Activated CD4-positive, alpha-beta T cell treated with anti-CD3 and anti-CD28 coated beads for 24 hours (primary cell): ENCODE data around the gene SLC20A1.

Source experiments
- DNase-seq, 2 donors: peaks; one replicate each; pipeline ENCODE4 v3.0.0-alpha.2; 2020; ENCODE audit warnings: low read depth in 2 of 2

The SLC20A1 gene

GRCh38 chr2:112626604-112627059 is 19.1 kb upstream of the SLC20A1 start:
- DNase-seq = peak; percentile 41 to 47

DNA sequence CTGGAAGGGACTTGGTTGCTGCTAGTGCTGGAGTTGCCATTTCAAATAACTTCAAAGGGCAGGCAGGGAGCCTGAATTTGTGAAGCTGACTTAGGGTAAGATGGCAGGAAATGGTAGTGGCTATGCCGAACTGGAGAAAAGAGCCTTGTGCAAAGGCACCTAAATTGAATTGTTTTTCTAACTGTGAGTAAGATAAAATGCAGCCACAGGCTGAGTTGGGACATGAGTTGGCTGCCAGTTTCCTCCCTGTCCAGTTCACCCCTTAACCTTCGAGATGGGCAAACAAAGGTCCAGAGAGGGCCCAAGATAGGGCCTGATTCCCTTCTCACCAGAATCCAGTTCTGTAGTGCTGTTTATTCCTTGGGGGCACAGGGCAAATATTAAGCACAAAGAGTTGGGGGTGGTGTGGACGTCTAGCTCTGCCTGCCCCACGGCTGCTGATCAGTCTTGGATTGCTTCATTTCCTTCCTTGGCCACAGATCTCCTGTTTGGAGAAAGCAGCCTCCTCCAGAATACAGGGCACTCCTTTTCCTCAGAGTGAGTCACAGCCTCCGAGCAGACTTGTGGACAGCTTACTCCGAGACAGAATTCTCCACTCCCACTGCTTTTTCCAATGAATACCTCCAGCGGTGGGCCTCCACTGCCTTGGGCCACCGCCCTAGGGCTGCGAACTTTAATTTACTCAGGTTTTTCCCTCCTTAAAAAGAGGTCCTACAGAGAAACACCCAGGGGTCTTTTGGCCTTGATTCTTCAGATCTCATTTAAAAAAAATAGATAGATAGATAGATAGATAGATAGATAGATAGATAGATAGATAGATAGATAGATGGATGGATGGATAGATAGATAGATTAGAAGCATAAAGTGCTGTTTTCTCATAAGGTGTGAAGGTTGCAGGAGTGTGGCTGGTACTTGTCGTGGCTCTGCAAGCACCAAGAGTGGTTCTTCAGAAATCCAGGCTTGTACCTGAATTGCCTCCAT is 18.4 kb upstream of the SLC20A1 start:
- no peak for DNase-seq

DNA sequence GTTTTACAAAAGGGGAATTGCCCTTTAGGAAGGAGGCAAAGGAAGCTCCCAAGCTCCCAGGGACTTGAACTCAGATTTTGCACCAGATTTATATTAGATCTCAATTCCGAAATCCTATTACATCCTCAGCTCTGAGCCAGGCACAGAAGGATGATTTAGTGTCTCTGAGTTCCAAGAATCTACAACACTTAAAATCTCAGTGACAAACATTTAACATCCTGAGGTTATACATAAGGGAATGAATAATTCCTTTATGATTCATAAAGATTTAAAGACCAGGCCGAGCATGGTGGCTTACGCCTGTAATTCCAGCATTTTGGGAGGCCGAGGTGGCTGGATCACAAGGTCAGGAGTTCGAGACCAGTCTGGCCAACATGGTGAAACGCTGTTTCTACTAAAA is 16.5 kb upstream of the SLC20A1 start:
- DNase-seq = no peak

GRCh38 chr2:112629823-112630222 is 15.9 kb upstream of the SLC20A1 start:
- DNase-seq = no peak

GRCh38 chr2:112630268-112630667 is 15.5 kb upstream of the SLC20A1 start:
- no peak for DNase-seq

GRCh38 chr2:112633708-112634107 is 12.0 kb upstream of the SLC20A1 start:
- DNase-seq = no peak

DNA sequence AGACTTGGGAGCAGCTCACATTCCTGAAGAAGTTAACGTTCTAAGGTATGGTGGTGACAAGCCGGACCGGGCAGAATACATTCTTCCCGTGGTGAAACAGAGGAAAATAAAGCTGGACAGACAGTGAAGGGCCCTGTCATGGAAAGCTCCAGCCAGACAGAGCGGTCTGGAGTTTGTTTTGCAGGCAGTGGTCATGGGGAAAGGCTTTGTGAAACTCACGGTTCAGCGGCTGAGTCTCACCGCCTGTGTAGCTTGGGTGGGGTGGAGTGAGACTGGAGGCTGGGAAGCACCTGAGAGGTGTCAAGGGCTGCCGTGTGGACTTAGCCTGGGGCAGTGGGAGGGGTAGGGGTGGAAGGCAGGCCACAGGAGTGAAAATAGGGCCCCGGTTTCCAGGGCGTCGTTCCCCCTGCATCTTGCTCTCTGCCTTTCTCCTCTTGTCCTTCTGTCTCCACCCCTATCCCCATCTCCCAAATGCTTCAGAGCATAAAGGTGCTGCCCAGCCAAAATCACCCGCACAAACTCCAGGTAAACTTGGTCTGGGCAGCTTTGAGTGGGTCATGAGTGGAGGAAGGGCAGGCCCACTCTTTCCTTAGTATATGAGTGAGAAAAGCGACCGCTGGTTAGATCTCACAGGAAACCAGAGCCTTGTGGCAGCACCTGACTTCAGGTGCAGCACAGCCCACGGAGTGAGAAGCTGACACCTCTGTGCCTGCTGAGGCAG is 11.4 kb upstream of the SLC20A1 start:
- DNase-seq = no peak

GRCh38 chr2:112634874-112635157 is 10.9 kb upstream of the SLC20A1 start:
- no peak for DNase-seq

DNA sequence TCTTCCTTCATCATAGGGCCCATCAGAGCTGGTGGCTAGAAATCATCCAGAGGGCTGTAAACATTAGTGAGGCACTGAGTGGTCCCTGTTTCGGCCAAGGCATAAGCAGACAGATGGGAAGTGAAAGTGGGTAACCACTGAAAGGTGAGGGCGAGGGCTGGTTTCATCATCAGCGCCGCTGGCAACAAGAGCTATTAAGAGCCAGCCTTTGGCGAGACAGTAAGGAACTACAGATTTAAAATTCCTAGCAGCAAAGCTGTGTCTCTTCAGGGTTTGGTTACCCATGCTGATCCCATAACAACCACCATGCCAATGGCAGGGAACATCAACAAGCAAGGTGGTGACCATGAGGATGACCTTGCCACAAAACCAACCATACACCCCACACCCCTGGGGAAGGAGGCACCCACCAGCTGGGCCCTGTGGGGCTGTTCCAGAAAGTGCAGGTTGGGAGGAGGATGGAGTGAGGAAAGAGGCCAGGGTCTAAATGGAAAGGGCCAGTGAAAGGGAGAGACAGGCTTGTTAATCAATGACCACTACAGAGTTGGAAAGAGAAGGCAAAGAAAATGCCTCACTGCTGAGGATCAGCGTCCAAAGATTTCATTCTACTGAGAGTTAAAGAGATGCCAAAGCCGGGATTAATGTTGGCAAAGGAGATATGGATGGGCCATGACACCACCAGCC is 9.0 kb upstream of the SLC20A1 start:
- DNase-seq = no peak

- no peak for DNase-seq
Measured at GRCh38 chr2:112637289-112637660, 8.5 kb upstream of the SLC20A1 start.

DNA sequence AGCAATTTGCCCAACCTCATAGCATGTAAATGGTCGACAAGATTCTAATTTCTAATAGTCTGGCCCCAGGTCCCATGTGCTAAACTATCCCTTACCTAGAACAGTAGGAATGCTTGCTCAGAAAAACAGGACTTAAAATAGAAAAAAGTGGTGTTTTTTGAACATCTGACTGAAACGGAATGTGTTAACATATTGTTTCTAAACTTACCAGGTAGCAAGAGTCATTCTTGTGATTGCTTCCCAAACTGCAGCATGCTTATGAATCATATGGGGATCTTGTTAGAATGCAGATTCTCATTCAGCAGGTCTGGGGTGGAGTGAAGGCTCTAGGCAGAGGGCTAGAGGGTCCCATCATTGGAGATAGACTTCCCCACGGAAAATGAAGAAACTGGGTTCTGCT is 5.8 kb upstream of the SLC20A1 start:
- DNase-seq = no peak

GRCh38 chr2:112640467-112640799 is 5.3 kb upstream of the SLC20A1 start:
- no peak for DNase-seq

DNA sequence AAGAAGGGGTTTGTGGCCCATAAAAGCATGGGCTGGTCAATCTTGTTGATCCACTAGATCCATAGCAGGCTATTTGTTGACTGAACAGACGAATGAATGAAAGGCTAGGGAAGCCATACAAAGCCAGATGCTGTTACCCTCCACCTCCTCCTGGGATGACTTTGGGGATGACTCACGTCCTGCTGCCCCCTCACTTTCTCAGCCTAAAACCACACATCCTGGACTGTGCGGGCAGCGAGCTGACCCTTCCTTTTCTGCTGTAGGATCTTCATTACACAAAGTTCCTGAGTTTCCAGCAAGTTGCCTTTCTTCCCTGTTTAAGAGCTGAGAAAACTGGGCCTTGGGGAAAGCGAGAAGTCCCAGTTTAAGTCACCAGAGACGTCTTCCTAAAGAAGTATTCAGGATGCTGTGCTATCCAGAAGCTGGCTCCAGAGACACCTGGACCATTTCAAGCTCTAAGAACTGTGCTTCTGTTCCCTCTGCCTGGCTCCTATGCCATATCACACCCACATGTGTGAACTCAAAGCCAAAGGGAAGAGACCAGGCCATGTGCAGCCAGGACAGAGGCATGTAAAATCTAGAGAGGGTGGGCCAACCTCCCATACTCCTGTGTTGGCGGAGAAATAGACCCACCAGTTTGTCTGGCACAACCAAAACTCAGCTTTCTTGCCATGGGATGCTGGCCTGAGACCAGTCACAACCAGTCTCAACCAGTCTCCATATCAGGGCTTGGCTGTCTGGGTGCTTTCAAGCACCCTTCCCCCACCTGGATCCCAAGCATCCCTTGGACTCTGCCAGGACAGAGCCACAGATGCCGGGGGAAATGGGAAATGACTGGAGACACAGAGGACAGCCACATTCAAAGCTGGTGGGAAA is 4.7 kb upstream of the SLC20A1 start:
- DNase-seq = no peak

DNA sequence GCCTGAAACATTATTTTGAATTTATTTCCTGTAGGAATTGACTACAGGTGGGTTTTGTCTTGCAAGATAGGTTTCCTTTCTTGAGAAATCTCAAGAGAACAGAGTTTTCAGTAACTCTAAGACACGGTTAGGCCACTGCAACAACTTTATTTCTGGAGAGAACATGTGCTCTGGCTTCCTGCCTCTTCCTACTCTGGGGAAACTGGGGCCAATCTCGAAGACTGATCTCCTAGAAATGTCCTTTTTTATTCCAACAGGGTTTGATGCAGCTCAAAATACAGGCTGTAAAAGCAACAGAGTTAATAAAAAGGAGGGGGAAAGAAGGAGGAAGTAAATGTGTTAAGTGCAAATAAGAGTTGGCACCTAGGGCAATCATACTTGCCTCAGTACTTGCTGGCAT is 4.0 kb upstream of the SLC20A1 start:
- no peak for DNase-seq

- DNase-seq = no peak
Measured at GRCh38 chr2:112642561-112642960, 3.2 kb upstream of the SLC20A1 start.

- DNase-seq = no peak
Measured at GRCh38 chr2:112642966-112643365, 2.8 kb upstream of the SLC20A1 start.

DNA sequence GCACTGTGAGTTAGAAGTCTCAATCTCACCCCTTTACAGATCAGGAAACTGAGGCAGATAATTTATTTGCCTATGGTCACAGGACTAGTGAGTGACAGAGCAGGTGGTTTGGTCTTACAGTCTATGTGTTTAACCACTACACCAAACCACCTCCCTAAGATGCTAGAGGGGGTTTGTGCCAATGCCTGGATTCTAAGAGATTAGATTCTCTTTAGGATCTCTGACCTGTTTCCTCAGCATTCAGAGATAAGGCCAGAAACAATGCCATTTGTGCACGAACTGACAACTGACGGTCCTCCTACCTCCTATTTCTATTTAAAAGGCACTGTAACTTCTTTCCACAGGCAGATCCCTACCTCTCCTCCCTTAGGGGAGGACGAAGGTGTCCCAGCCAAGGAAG is 2.3 kb upstream of the SLC20A1 start:
- no peak for DNase-seq

DNA sequence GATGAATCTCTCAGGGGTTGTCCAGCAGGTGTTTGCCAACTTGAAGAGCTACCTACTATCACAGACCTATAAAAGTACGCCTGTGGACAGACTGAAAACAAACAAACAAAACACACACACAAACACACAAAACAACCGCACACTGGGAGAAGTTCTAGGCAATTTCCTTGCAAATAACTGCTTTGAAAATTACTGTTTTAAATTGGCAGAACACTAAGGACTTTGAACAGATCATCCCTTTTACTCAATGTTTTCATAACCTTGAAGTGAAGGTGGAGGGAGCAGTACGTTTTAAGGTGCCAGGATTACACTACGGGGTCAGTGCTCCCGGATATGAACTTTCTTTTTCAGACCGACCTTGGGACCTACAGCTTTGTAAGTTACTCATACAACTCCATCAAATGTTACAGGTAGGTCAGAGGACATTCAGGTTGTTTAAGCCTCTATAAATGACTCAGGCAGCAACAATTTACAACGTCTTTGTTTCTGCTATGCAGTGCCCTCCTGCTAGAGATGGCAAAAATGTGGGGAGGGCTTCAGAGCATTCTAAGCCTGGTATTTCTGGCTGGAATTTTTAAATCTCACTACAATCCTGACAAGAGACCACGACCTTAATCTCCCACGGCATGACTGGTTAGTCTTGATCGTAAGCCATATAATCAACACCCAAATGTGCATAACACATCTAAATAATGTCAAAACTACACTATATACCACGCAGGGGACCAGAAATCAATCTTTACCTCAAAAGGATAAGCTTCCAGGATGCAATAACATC is 1.4 kb upstream of the SLC20A1 start:
- no peak for DNase-seq

GRCh38 chr2:112644933-112645309 is 818 bp upstream of the SLC20A1 start:
- no peak for DNase-seq

GRCh38 chr2:112646102-112646719 is 472 bp downstream of the SLC20A1 start:
- DNase-seq = peak; percentile 38 to 43
